ENCODE data around the gene ACTR1A.

ACTR1A gene

GRCh38 chr10:102502337-102503151 is at the start of gene ACTR1A:
ACTR1A (minus strand) TSS chr10:102502712; CDS start chr10:102502647, 65 bp downstream.
- TF ChIP-seq CTCF (IDR thresholded peaks at IDR 0.05) (no peak), ZFX (IDR thresholded peaks at IDR 0.05; ENCODE audit: borderline replicate concordance) (no peak)
- peak within 1 kb of the TSS; percentile 76 for H3K27ac ChIP-seq

- no peak for TF ChIP-seq ZFX (IDR thresholded peaks at IDR 0.05; ENCODE audit: borderline replicate concordance)
- TF ChIP-seq CTCF (IDR thresholded peaks at IDR 0.05), result no peak
- H3K27ac ChIP-seq, result no peak overlapping the region
Observed at GRCh38 chr10:102550636-102551210, 48.2 kb upstream of the ACTR1A start.

DNA sequence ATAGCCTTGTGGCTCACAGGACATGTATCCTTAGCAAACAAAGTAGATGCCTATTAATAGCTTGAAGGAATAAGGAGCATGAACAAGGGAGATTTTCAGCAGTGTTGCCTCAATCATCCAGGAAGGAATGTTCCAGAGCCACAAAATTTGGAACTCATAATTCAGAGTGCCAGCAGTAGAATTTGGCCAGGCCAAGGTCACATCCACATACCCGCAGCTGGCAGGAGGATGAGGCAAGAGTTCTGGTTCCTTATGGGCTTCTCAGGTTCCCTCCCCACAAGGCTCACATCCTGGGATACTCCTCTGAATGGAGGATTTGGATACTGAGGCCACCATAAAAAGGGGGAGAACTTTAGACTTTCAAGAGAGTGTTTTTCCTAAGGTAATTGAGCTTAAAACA is 47.0 kb upstream of the ACTR1A start:
- TF ChIP-seq CTCF (IDR thresholded peaks at IDR 0.05) (no peak), ZFX (IDR thresholded peaks at IDR 0.05; ENCODE audit: borderline replicate concordance) (no peak)
- no peak overlapping the region for H3K27ac ChIP-seq

DNA sequence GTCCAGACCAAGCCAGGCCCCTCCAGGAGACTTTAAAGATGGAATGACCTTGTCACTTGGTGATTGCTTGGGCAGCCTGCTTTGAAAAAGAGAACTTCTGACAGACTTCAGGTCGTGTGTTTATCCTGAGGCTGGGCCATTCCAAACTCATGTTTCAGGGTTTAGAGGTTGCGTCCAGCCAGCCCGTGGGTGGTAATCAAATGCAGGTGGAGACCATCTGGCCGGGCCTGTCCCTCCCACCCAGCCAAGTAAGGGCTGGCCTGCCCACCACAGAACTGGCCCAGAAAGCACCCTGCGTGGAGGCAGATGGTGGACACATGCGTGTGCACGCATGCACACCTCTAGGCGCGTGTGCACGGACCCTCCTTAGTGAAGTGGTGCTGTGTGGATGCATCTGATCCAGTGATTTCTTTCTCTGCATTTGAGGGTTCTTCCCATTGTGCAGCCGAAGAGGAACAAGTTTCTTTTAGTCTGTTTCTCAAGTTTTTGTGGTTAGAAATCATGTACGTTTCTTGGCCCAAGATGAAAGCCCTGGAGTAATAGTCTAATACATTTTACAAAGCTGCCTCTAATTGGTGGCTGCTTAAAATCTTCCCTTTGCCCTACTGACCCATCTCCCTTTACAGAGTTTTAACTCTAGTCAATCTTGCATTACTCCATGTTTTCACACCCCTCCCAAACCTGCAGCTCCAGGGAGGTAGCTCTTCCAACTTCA is 44.3 kb upstream of the ACTR1A start:
- no peak overlapping the region for H3K27ac ChIP-seq
- TF ChIP-seq ZFX (IDR thresholded peaks at IDR 0.05; ENCODE audit: borderline replicate concordance) (no peak), CTCF (IDR thresholded peaks at IDR 0.05) (no peak)

DNA sequence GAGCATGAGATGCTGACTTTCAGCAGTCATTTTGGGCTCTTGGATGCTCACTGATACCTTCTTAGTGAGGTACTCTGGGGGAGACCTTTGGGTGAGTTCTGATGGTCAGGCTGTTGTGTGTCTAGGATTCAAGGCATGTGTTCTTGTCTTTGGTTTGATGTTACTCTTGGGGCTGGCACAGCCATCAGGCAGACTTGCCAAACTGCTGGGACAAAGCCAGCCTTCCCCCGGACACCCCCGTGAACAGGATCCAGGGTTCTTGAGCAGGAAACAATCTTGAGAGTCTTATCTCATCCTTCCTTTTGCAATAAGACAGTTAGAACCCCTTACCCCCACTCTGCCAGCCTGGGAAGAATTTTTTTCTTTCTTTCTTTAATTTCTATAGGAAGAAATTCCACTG is 43.5 kb upstream of the ACTR1A start:
- no peak overlapping the region for H3K27ac ChIP-seq
- TF ChIP-seq ZFX (IDR thresholded peaks at IDR 0.05; ENCODE audit: borderline replicate concordance), result no peak

- TF ChIP-seq ZFX (IDR thresholded peaks at IDR 0.05; ENCODE audit: borderline replicate concordance), result no peak
- TF ChIP-seq CTCF (IDR thresholded peaks at IDR 0.05), result no peak
- no peak overlapping the region for H3K27ac ChIP-seq
Observed at GRCh38 chr10:102545265-102545871, 42.9 kb upstream of the ACTR1A start.

DNA sequence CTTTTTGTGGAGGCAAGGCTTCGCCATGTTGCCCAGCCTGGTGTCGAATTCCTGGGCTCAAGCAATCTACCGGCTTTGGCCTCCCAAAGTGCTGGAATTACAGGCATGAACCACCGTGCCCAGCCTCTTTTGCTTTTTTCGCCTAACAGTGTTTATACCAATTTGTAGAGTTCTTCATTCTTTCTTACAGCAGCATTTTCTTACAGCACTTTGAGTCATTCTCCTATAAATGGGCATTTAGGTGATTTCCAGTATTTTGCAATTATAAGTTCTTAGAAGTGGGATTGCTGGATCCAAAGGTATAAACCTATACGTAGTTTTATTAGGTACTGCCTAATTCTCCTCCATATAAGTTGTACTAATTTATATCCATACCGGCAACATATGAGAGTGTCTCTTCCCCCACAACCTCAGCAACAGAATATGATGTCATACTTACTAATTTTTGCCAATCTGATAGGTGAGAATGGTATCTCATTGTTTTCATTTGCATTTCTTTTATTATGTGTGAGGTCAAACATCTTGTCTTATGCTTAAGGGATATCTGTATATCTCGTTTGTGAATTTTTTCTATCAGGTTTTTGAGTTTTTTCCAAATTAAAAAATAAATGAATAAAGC is 40.4 kb upstream of the ACTR1A start:
- H3K27ac ChIP-seq, result no peak overlapping the region
- no peak for TF ChIP-seq CTCF (IDR thresholded peaks at IDR 0.05)
- TF ChIP-seq ZFX (IDR thresholded peaks at IDR 0.05; ENCODE audit: borderline replicate concordance), result no peak

Measured in 22Rv1 (cell line).